IPS-11a (cell line): ENCODE results near the gene TFE3.
"Not testable (repeated sequence)": the region's sequence is repeated elsewhere in the genome, so short reads cannot be mapped to it uniquely, and the experiment has no call there.

ENCODE experiments used
- H3K4me3 ChIP-seq: one replicate; pipeline ENCODE4 v1.5.1; 2013; ENCODE audit warnings: low read depth, low read length, control low read depth

The TFE3 gene

GRCh38 chrX:49002091-49002935 lies 40.8 kb downstream of the TFE3 start, which contains the start of gene GRIPAP1:
TSS of gene GRIPAP1 (minus strand) at chrX:49002264. CDS start at chrX:49002229, 35 bp downstream.
- H3K4me3 ChIP-seq, result peak within 1 kb of the TSS; percentile 81

DNA sequence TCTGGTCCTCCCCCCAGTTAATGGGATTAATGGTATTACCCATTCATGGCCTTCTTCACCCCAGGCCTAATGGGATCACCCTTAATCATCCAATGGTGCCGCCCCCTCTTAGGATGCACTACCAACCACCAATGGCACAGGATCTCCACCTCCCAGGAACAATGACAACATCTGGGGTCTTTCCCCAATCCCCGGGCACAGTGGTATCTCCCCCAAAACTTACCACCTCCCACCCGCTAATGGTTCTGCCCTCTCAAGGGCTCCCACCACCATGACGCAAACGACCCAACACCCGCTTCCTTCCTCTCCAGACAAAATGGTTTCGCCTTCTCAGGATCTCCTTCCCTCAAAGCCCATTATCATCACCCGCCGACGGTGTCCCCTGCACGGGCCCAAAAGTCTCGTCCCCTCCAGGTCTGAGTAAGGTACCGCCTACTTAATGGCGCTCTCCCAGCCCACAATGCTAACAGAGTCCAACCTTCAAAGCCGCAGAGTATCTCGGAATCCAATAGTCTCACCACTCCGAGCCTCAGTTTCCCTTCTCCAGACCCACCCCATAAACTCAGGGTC lies 41.6 kb downstream of the TFE3 start:
- peak overlapping the region; percentile 81 for H3K4me3 ChIP-seq

GRCh38 chrX:49000636-49001035 lies 42.5 kb downstream of the TFE3 start:
- no peak overlapping the region for H3K4me3 ChIP-seq

- no peak overlapping the region for H3K4me3 ChIP-seq
Observed at GRCh38 chrX:48999030-48999429, 44.1 kb downstream of the TFE3 start.

GRCh38 chrX:48998391-48998790 lies 44.8 kb downstream of the TFE3 start:
- no peak overlapping the region for H3K4me3 ChIP-seq

- no peak overlapping the region for H3K4me3 ChIP-seq
Observed at GRCh38 chrX:48997865-48998264, 45.3 kb downstream of the TFE3 start.

DNA sequence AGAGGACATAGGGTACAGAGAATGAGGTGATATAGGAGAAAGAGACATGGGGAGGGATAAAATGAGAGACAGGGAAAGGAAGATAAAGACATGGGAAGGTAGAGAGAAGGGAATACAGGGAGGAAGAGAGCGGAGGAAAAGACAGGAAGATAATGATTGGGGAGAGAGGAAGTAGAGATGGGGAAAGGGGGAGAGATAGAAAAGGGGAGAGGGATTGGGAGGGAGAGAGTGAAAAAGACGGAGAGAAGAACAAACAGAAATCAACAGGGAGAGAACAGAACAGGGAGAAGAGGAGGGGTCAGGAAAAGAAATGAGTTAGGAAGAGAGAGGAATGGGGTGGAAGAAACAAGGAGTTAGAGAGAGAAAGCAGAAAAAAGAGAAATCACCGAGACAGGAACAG lies 45.7 kb downstream of the TFE3 start:
- H3K4me3 ChIP-seq, result no peak overlapping the region

- no peak overlapping the region for H3K4me3 ChIP-seq
Observed at GRCh38 chrX:48996969-48997368, 46.2 kb downstream of the TFE3 start.

DNA sequence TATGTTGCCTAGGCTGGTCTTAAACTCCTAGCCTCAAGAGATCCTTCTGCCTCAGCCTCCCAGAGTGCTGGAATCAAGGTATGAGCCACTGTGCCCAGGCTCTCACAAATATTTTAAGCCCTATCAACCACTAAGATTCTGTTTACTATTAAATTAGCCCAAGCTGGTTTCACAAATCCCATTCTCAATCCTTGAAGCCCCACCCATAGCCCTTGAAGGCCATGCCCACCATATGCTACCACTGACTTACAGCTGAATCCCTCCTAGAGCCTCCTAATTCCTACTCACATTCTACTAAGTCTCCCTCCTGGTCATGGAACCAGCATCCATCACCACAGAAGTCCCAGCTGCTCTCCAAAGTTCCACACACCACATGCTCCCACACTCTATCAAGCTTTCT lies 50.8 kb downstream of the TFE3 start:
- no peak overlapping the region for H3K4me3 ChIP-seq

GRCh38 chrX:48989483-48989882 lies 53.7 kb downstream of the TFE3 start:
- H3K4me3 ChIP-seq, result no peak overlapping the region

DNA sequence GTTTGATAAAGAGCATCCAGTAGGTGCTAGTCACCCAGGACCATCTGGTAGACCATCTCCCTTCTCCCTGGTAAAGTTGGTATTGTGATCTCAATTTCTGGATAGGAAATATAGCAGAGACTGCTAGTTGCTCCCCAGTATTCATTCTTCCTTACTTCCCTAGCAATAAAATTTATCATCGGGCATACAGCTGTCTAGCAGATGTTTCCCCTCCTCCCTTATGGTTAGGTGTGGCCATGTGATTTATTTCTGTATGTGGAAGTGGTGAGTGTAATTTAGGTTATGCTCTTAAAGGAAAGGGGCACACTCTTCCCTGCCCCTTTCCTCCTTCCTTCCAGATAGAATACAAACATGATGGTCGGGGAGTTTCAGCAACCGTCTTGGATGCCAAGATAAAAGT lies 59.3 kb downstream of the TFE3 start:
- H3K4me3 ChIP-seq, result no peak overlapping the region

DNA sequence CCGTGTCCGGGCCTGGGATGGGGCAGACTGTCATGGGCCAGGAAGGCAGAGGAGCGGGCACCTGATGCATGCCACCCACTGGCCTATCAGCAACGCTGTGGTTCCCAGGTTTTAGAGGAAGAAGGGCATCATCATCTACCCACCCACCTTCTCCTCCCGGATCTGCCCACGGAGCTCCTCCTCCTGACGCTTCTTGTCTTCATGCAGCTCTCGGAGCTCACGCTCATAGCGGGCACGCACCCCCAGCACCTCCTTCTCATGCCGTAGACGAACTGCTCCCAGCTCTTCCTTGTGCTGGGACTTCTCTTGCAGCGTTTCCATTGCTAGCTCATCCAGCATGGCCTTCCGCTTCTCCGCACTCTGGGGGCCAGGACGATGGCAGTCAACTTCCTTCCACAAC lies 60.1 kb downstream of the TFE3 start:
- no peak overlapping the region for H3K4me3 ChIP-seq

GRCh38 chrX:48981178-48981577 lies 62.0 kb downstream of the TFE3 start:
- H3K4me3 ChIP-seq, result no peak overlapping the region

DNA sequence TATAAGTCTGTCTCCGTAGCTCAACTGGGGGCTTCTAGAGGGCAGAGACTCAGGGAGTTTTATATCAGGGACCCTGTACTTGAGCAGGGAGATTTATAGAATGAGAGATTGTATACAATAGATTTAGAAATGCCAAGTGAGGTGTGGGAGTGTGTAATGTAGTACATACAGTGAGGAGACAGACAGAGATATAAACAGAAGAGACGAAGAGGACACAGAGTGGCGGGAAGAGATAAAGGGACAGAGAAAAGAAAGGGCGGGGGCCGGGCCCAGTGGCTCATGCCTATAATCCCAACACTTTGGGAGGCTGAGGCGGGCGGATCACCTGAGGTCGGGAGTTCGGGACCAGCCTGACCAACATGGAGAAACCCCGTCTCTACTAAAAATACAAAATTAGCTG lies 62.8 kb downstream of the TFE3 start:
- H3K4me3 ChIP-seq, result not testable (repeated sequence)
